Fibroblast of skin of right quadriceps (primary cell): ENCODE results near the gene STK40.

Experiments used
- DNase-seq: peaks from one replicate; pipeline ENCODE4 v3.0.0-alpha.2; 2013

STK40 gene

DNA sequence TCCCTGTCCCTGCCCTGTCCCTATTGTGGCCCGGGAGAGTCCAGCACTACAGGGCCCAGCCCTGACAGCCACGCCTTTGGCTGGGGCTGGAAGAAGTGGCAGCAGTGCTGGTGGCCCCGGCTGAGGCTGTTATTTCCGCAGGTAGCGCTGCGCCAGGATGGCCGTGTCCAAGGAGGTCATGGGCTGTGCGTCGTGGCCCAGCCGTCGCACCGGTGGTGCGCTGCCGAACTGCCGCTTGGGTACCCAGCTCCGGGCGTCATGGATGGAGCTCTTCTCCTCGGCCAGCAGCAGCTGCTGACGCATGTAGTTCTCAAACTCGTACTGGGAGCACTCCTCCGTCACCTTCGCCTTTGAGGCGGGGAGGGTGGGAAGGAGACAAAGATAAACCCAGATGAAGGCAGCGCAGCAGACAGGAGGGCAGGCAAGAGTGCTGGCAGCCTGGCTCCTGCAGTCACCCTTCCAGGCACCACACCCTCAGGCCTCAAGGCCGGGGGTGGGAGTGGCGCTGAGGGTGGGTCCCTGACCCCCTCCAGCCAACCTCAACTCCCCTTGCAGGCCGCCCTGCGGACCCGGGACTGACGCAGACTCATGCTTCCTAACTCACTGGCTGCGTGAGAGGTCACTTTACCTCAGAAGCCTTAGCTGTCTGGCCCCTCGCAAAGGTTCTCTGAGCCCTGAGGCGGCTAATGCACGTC lies 44.0 kb downstream of the STK40 start:
- no peak for DNase-seq

DNA sequence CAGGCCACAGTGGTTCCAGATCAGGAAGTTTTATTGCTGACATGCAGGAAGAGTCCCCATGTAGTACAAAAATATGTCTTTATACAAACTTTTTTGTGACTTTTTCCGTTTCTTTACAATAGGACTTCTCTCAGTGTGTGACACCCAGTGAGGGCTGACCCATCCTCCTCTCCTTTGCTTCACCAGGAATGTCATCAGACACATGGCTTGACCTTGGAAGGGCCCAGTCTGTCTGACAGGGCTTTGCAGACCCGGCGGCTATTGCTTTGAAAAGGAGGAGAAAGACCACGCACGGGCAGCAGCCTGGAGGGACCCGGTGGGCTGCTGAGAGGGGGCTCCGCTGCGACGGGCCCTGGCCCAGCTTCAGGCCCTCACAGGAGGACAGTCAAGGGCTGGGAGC lies 46.1 kb downstream of the STK40 start:
- no peak for DNase-seq

DNA sequence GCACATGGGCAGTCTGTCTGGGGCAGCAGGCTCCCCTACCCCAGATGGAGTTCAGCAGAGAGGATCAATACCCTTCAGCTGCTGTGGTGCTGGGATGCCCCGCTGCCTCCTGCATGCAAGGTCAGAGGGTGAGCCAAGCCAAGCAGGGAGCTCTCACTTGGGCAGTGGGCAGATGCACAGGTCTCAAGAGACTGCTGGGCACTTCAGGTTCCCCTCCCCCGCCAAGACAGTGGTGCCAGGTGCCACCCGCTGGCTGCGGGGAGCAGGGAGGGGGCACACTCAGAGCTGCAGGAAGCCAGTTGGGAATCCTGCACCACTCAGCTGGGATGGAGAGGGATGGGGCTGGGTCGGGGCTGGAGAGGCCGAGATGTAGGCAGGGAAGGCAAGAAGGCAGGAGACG lies 46.5 kb downstream of the STK40 start:
- DNase-seq, result no peak

DNA sequence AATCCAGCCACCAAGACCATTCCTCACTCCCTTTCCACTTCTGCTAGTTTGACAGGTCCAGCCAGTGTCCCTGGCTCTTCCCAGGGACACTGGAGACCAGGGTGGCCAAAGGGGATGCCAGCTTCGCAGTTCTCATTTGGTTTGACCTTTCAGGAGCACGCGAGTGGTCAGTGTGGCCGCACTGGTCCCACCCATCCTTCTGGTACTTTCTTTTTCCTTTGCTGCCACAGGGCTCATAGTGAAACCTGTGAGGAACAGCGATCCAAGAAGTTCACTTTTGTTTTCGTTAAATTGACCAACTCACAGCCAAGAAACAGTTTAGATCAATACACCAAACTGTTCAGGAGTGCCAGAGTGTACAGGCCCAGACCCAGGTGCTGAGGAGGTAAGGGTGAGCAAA lies 47.9 kb downstream of the STK40 start:
- no peak for DNase-seq

DNA sequence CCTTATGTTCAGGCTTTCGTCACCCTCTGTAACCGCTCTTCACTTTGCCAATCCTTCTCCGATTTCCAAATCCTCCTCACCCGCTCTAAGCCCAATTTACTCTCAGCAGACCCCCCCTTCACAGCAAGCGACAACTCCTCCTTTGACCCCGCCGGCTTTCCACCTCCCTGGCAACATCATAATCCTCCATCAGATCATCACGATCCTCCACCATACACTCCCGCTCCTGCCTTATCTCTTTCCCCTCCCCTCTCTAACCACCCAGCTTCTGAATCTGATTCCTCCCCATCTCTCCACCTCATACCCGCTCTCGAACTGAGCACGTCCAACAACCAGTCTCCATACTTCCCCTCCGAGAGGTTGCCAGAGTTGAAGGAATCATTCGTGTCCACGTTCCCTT lies 54.8 kb downstream of the STK40 start:
- no peak for DNase-seq

DNA sequence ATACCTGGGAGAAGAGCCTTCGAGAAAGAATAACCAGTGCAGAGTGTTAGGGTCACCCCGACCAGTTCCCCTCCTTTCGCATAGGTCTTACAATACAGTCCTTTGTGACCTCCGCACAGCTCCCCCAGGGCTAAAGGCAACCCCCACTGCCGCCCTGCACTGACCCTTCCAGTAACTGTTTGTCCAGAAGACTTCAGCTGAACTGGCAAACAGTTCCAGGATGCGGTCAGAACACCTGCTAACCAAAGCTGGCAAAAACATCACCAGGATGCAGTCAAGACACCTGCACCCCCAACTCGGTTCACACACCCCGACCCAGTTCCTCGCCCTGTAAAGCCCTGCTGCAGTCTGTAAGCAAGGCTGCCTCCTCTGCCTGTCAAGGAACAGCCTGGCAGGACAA lies 55.9 kb downstream of the STK40 start:
- DNase-seq, result no peak

DNA sequence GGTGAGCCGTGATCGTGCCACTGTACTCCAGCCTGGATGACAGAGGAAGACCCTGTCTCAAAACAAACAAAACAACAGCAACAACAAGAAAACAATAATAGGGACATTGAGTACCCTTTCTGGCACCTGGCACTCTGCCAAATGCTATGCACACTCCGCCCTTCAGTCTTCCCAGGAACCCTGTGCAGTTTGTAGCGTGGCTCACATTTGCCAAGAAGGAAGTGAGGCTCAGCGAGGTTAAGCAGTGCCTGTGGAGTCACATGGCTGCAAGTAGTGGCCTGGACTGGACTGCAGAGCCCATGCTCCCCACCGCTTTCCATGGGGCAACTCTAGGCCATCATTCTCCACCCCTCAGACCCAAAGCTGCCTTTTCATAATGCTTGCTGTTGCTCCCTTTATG lies 57.0 kb downstream of the STK40 start:
- DNase-seq, result no peak

DNA sequence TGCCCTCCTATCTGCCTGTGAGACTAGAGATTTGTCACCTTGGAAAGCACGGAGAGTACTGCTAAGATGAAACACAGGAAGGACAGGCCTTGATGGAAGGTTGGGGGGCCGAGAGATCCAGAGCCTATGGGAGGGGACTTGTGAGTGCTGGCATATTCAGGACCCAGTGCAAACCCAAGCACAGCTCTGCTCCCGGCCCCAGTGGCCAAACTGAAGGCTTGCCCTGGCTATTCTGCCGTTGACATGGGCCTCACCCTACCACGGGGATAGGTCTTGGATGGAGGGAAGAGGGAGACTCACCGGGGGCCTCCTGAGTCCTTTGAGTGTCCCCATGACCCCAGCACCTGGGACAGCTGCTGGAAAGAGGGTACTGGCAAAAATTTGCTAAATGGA lies 57.6 kb downstream of the STK40 start:
- DNase-seq, result no peak

DNA sequence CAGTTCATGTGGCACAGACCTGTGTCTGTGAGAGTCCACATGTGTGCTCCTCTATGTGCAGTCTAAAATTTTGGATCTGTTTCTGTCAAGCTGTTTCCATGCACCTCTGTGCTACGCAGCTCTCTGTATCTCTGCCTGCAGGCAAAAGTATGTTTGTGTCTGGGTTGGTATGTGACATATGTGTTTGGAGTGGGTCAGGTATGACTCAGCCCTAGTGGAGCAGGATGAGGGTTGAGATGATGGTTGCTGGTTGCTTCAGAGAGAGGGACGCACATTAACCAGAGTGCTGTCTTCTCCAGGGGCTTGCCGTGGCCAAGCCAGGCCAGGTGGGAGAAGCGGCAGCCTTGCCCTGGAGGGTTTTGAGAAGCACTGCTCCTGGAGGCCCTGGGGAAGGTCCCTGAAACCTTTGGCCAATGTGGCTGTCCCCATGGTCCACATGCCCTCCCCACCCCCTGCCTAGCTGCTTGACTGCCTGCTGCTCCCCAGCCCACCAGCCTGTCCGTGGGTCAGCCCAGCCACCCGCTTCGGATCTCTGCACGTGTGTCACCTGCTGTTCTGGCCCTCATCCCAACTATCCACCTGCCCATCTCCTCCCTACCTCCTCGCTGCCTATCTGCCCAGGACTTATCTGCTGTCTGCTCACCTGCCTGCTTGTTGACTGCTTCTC lies 58.2 kb downstream of the STK40 start:
- DNase-seq, result peak; percentile 72

DNA sequence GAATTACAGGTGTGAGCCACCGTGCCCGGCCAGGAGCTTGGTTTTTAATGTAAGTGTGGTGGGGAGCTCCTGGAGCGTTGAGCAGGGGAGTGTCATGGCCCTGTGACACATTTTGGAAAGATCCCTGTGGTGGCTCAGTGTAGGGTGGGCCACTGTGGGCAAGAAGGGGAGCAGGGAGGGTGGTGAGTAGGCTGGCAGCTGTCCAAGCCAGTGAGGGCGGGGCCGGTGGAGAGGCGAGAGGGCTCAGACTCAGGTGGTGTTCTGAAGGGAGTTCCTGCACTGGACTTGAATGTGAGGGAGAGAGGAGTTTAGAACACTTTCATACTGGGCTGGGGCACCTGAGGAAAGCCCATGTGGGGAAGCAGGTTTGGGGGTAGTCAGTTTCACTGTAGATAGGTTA lies 59.2 kb downstream of the STK40 start:
- DNase-seq, result no peak

DNA sequence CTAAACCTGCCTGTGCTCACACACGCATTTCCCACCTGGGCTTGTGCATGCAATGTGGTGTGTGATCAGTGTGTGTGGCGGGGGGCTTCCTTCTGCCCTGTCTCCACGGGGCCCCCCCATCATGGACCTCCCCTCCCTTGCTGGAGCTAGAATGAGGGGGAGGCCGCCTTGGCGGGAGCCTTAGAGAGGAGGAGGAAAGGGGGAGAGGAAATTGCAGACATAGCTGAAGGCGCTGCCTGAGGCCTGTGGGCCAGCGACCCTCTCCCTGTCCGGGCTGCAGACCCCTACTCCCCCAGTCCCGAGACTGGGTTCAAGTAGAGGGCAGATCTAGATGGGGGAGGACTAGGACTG lies 61.4 kb downstream of the STK40 start:
- DNase-seq, result no peak

DNA sequence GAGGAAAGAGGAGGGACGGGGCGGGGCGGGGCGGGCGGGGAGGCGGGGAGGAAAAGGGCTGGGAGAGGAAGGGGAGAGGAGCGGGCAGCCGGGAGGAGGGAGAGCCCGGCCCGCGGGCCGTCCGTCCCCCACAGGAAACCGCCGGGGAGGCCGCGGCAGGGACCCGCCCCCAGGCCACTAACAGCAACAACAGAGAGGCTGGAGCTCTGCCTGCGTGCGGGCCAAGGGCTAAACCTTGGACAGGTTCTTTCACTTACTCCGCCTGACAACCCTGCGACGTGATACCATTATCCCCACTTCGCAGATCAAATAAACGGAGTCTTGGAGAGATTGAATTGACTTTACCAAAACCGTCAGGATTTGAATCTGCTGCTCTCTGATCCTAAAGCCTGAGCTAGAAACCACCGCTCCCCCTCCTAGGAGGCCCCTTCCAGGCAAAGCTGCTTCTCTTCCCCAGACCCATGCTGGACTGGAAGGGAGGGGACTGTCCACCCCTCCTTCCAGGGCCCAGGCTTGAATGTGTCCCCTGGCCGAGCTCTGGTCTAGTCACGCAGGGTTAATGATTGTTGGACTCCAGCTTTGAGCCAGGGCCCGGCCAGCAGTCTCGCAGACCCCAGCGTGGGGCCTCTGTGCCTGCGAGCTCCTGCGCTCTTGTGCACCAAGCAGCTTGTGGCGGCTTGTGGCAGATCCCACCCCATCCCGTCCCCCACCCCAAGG lies 61.9 kb downstream of the STK40 start, which contains the start of gene EVA1B:
Gene EVA1B (minus strand): TSS at position 10 of the 717 bp plus-strand sequence. CDS start 608 bp downstream, outside the sequence.
- peak; percentile 85 for DNase-seq

DNA sequence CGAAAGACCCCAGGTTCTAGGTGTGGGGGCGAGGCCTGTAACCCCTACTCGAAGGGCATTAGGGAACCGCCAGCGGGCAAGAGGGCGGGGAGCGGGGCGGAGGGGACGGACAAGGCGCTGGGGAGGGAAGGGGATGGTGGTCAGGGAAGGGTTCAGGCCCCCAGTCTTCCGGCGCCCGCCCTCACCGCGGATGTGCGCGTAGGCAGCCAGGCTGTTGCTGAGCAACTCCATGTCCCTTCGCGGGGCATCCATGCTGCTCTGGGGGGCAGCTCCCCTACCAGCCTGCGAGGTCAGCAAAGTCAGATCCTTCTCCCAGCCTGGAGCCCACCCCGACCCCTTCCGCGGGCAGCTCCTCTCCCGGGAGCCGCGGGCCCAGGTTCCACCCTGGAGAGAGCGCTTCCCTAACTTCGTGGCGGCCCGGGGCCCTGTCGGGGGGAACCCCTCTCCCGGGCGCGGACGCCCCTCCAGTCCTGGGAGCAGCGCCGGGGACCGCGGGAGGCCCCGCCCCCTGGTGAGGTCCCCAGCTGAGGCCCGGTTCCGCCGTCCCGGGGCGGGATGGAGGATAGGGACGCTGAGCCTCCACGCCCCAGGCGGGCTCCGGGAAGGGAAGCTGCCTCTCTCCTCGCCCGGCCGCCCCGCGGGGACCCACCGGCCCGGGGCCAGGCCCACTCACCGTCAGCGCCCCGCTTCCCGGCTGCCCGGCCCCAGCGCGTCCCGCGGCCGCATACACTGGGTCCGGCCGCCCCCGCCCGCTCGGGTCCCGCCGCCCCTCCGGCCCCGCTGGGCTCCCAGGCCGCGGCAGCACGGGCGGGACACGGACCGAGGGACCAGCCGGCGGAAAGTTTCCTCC lies 62.7 kb downstream of the STK40 start:
- peak; percentile 43 for DNase-seq

DNA sequence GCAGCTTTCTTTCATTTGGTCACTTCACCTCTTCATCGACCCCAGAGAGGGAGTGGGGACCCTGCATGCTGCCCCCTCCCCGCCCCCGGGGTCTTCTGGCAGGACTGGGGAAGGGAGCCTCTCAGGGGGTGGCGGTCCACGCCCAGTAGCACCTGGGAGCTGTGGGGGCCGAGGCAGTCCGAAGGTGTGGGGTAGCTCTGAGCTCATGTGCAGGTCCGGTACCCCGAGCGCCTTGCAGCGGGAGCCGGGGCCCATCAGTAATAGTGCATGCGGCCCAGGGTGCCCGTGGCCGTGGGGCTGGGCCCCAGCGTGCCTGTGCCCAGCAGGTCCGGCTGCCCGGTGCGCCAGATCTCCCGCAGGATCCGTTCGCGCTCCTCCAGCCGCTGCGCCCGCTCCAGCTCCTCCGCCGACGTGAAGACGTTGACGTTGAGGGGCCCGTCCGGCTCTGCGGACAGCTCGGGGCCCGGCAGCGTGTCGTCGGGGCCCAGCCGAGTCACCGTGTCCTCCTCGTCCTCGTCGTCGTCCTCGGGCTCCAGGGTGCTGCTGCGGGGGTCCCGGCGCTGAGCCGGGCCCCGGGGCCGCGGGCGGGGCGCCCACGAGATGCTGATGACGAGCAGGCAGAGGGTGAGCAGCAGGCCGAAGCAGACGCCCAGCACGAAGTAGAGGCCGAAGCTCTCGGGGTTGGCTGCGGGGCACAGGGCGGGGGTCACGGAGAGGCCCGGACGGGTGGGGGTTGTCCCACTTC lies 63.5 kb downstream of the STK40 start:
- no peak for DNase-seq

DNA sequence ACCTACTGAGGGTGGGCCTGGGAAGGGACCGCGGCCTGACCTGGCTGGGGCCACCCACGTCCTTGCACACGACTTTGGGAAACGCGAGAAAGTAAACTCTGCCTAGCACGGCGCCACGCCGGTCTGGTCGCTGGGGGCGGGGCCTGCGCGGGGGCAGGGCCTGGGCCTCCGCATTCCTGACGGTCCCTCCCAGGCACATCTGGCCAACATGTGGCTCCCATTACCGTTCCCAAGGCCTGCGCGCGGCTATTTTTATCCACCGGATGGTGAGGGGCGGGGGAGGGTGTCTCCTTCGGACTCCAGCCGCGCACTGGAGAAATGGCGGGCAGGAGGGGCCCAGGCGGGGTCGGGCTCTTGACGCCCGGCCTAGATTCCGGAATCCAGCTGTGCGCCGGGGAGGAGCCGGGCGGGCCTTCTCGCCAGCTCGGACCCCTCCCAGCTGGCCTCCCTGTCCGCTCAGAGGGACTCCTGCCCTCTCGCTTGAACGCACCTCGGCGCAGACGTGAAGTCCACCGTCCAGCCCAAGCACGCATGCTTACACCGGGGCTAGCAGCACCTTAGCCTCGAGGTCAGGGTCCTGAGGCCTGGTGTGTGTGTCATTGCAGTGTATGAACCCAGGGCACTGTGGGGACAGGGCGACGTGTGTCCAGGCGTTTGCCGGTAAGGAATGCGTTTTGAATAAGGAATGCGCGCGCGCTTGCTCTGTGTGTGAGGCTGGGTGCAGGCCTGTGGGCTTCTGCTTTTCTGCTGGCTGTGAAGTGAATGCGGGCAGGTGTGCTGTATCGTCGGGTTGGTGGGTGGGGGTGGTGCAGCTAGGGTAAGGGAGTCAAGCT lies 64.4 kb downstream of the STK40 start:
- peak; percentile 96 for DNase-seq

DNA sequence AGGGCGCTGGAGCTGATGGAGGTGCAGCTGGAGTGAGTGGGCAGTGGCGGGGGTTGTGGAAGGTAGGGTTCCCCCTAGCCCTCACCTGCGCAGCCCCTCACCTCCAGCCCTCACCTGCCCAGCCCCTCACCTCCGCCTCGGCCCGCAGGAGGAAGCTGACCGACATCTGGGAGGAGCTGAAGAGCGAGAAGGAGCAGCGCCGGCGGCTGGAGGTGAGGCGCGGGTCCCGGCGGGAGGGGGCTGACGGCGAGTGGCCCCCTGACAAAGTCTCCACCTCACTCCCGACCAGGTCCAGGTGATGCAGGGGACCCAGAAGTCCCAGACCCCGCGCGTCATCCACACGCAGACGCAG lies 65.0 kb downstream of the STK40 start:
- no peak for DNase-seq

DNA sequence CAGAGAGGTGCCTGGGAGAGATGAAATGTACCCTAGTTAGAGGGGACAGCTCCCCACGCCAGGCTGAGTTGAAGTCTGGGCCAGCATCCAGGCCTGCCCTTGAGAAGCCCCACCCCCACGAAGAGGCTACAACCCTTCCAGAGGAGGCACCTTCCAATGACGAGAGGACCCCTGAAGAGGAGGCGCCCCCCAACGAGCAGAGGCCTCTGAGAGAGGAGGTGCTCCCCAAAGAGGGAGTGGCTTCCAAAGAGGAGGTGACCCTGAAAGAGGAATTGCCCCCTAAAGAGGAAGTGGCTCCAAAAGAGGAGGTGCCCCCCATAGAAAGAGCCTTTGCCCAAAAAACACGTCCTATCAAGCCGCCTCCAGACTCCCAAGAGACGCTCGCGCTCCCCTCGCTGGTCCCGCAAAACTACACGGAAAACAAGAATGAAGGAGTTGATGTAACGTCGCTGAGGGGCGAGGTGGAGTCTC lies 65.4 kb downstream of the STK40 start:
- no peak for DNase-seq

DNA sequence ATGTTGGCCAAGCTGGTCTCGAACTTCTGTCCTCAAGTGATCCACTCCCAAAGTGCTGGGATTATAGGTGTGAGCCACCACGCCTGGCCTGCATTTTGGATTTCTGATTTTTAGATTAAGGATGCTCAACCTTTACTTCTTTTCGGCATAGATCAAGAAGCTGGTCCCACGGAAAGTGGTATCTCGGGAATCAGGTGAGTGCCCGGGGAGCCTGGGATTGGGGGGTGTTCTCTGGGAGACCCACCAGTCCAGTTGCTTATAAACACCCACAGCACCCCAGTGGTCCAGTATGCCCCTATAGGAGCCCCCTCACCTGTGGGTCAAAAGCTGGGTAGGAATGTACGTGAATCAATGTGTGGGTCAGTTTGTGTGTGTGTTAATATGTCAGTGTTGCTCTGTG lies 76.3 kb downstream of the STK40 start:
- no peak for DNase-seq

DNA sequence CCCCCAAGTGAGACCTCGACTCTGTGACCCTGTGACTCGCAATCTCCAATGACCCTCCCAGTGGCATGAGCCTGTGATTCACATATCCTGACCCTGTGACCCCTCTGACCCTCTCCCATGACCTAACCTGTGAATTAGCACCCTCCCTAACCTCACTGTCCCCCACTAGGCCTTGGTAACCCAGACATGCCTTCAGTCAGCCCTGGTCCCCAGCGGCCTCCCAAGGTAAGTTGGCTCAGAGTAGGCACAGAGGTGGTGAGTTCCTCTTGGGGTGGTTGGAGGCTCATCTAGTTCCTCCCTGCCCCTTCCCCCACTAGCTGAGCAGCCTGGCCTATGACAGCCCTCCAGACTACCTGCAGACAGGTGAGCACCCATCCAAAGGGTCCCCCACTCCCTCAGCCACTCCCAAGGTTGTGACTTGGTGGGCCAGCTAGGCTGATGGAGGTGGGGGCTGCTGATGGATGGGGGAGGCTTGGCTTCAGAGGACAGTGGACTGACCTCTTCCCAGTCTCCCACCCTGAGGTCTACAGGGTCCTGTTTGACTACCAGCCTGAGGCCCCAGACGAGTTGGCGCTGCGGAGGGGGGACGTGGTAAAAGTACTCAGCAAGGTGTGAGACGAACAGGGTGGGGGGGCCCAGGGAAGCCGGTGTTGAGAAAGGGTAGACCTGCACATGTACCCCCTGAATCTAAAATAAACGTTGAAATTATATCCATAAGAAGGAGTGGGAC lies 78.0 kb downstream of the STK40 start:
- DNase-seq, result no peak

DNA sequence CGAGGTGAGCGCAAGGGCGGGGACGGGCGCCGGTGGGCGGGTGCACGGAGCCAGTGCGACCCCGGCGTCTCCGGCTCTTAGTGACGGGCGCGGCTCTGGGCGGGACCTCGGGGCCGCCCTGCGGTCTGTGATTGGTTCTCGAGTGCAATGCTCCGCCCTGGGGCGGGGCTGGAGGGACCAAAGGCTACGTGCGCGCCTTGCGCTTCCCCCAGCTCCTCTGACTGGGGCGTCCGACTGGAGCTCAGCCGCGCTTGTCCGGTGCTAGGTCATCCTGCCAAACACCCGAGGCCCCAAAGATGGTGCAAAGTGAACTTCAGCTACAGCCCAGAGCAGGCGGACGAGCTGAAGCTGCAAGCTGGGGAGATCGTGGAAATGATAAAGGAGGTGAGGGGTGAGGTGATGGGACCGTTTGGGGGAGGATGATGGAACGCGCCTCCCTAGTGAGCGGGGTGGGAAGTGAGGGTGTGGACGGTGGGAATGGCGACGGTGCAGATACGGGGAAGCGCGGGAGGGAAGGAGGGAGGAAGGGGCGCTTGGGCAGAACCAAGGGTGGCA lies 78.7 kb downstream of the STK40 start:
- peak; percentile 91 for DNase-seq
